Large intestine (tissue), 12 donors: Measurements from ENCODE around the gene ZNF674. TPM values are rescaled to one million over a fixed set of nuclear protein-coding genes. Genes with fewer than 3 reads are reported as not detected.
A peak's percentile ranks its signal among the peaks of the same experiment; 100 is the strongest.

Experiments used
- DNase-seq, 2 donors: peaks; one replicate each; pipeline versions ENCODE4 v3.0.0 to v3.0.0-alpha.2; 2013
- H3K27ac ChIP-seq: one replicate; pipeline ENCODE4 v1.5.1; 2013; ENCODE audit warnings: low read length
- H3K27me3 ChIP-seq: 2 replicates; pipeline ENCODE4 v1.6.1; 2013; ENCODE audit warnings: low read length; ENCODE audit not compliant: control insufficient read depth, insufficient read depth
- H3K36me3 ChIP-seq: 2 replicates; pipeline ENCODE4 v1.6.1; 2013; ENCODE audit warnings: low read length; ENCODE audit not compliant: control insufficient read depth, insufficient read depth
- H3K4me1 ChIP-seq: one replicate; pipeline ENCODE4 v1.6.1; 2013; ENCODE audit warnings: low read length; ENCODE audit not compliant: control insufficient read depth, insufficient read depth
- H3K4me3 ChIP-seq: one replicate; pipeline ENCODE4 v1.5.1; 2013; ENCODE audit warnings: low read length
- H3K9me3 ChIP-seq: one replicate; pipeline ENCODE4 v1.6.1; 2013; ENCODE audit warnings: mild to moderate bottlenecking, low read depth, low read length, moderate library complexity; ENCODE audit not compliant: control insufficient read depth
- WGBS: methylation state at CpG from one replicate; pipeline ENCODE4 v1.1.5; 2013; ENCODE audit warnings: low lambda C conversion rate; ENCODE audit not compliant: insufficient coverage; 5-methylcytosine and 5-hydroxymethylcytosine counted together
- long read RNA-seq, 11 donors: transcript quantifications; one replicate each; lab custom pipeline, GENCODE V29; 2026
- polyA plus RNA-seq: library from polyadenylated mRNA; unstranded; fragments of 120-200 nt; gene quantifications from one replicate; pipeline ENCODE4 v1.2.1, GENCODE V29; 2013

Gene ZNF674
- 3.9 TPM for polyA plus RNA-seq
- long read RNA-seq, donor 1, partial matches to known transcripts, result 0 of 1 reads
- long read RNA-seq, donor 1, other reads (novel, unspliced or antisense), result 0 of 1 reads
- long read RNA-seq, donor 2, partial matches to known transcripts, result 5 of 5 reads
- long read RNA-seq, donor 2, other reads (novel, unspliced or antisense), result 0 of 5 reads
- long read RNA-seq, donor 3, partial matches to known transcripts, result 13 of 13 reads
- long read RNA-seq, donor 3, other reads (novel, unspliced or antisense), result 0 of 13 reads
- long read RNA-seq, donor 4, full-length matches to known transcripts, result 1 of 1 reads
- long read RNA-seq, donor 4, partial matches to known transcripts, result 0 of 1 reads
- long read RNA-seq, donor 4, other reads (novel, unspliced or antisense), result 0 of 1 reads
- long read RNA-seq, donor 5, result 0 reads
- long read RNA-seq, donor 6, result 0 reads
- long read RNA-seq, donor 7, result 0 reads
- long read RNA-seq, donor 8, partial matches to known transcripts, result 10 of 10 reads
- long read RNA-seq, donor 8, other reads (novel, unspliced or antisense), result 0 of 10 reads
- long read RNA-seq, donor 9, full-length matches to known transcripts, result 1 of 1 reads
- long read RNA-seq, donor 9, partial matches to known transcripts, result 0 of 1 reads
- long read RNA-seq, donor 9, other reads (novel, unspliced or antisense), result 0 of 1 reads
- long read RNA-seq, donor 10, result 0 reads
- long read RNA-seq, donor 11, partial matches to known transcripts, result 0 of 1 reads
- long read RNA-seq, donor 11, other reads (novel, unspliced or antisense), result 0 of 1 reads

GRCh38 chrX:46545111-46546005 is at the start of gene ZNF674:
Gene ZNF674 (minus strand): TSS chrX:46545421. CDS start chrX:46542087, 3,334 bp downstream.
- Histone ChIP-seq H3K4me1 (no peaks in the 10 kb centered on the region), H3K9me3 (no peaks in the 10 kb centered on the region), H3K36me3 (no peaks in the 10 kb centered on the region), H3K27me3 (no peaks in the 10 kb centered on the region), H3K27ac (peak within 1 kb of the TSS; percentile 86), H3K4me3 (peak within 1 kb of the TSS; percentile 91)
- peak; percentile 89 to 91 for DNase-seq
- no CpG with 5 or more reads among the region's 57 CpGs for WGBS

GRCh38 chrX:46589977-46590723 is 44.9 kb upstream of the ZNF674 start:
- H3K27me3 ChIP-seq, result no peaks in the 10 kb centered on the region
- no peak overlapping the region for H3K4me3 ChIP-seq
- DNase-seq, result no peak
- no peaks in the 10 kb centered on the region for H3K4me1 ChIP-seq
- WGBS, result no CpG with 5 or more reads among the region's 7 CpGs
- no peaks in the 10 kb centered on the region for H3K9me3 ChIP-seq
- H3K27ac ChIP-seq, result no peak overlapping the region
- no peaks in the 10 kb centered on the region for H3K36me3 ChIP-seq

- no peak for DNase-seq
- Histone ChIP-seq H3K27me3 (no peaks in the 10 kb centered on the region), H3K27ac (no peak overlapping the region), H3K36me3 (no peaks in the 10 kb centered on the region), H3K4me3 (no peak overlapping the region), H3K4me1 (no peaks in the 10 kb centered on the region), H3K9me3 (no peaks in the 10 kb centered on the region)
- WGBS, result no CpG with 5 or more reads among the region's 4 CpGs
These were observed 43.0 kb upstream of the ZNF674 start for GRCh38 chrX:46588263-46588662.

GRCh38 chrX:46587753-46588171 is 42.5 kb upstream of the ZNF674 start:
- Histone ChIP-seq H3K9me3 (no peaks in the 10 kb centered on the region), H3K4me3 (no peak overlapping the region), H3K27me3 (no peaks in the 10 kb centered on the region), H3K36me3 (no peaks in the 10 kb centered on the region), H3K27ac (no peak overlapping the region), H3K4me1 (no peaks in the 10 kb centered on the region)
- DNase-seq, result no peak
- no CpG with 5 or more reads among the region's 5 CpGs for WGBS

- H3K27me3 ChIP-seq, result no peaks in the 10 kb centered on the region
- H3K36me3 ChIP-seq, result no peaks in the 10 kb centered on the region
- no peak for DNase-seq
- no peak overlapping the region for H3K27ac ChIP-seq
- no peak overlapping the region for H3K4me3 ChIP-seq
- H3K4me1 ChIP-seq, result no peaks in the 10 kb centered on the region
- WGBS, result no CpG with 5 or more reads among the region's 5 CpGs
- no peaks in the 10 kb centered on the region for H3K9me3 ChIP-seq
These were observed 41.9 kb upstream of the ZNF674 start for GRCh38 chrX:46587158-46587557.

- Histone ChIP-seq H3K4me3 (no peak overlapping the region), H3K27me3 (no peaks in the 10 kb centered on the region), H3K4me1 (no peaks in the 10 kb centered on the region), H3K9me3 (no peaks in the 10 kb centered on the region), H3K27ac (no peak overlapping the region), H3K36me3 (no peaks in the 10 kb centered on the region)
- DNase-seq, result no peak
- WGBS, result no CpG with 5 or more reads among the region's 2 CpGs
These were observed 39.5 kb upstream of the ZNF674 start for GRCh38 chrX:46584736-46585135.

GRCh38 chrX:46582966-46583365 is 37.7 kb upstream of the ZNF674 start:
- DNase-seq, result no peak
- H3K36me3 ChIP-seq, result no peaks in the 10 kb centered on the region
- H3K9me3 ChIP-seq, result no peaks in the 10 kb centered on the region
- H3K4me1 ChIP-seq, result no peaks in the 10 kb centered on the region
- H3K27ac ChIP-seq, result no peak overlapping the region
- no peak overlapping the region for H3K4me3 ChIP-seq
- WGBS, result no CpG with 5 or more reads among the region's 1 CpG
- no peaks in the 10 kb centered on the region for H3K27me3 ChIP-seq

GRCh38 chrX:46582325-46582724 is 37.1 kb upstream of the ZNF674 start:
- Histone ChIP-seq H3K4me1 (no peaks in the 10 kb centered on the region), H3K4me3 (no peak overlapping the region), H3K36me3 (no peaks in the 10 kb centered on the region), H3K9me3 (no peaks in the 10 kb centered on the region), H3K27me3 (no peaks in the 10 kb centered on the region), H3K27ac (no peak overlapping the region)
- no peak for DNase-seq
- no CpG with 5 or more reads among the region's 3 CpGs for WGBS

- WGBS, result no CpG with 5 or more reads among the region's 6 CpGs
- Histone ChIP-seq H3K4me1 (no peaks in the 10 kb centered on the region), H3K27me3 (peaks cover 10% of the 10 kb centered on the region), H3K9me3 (no peaks in the 10 kb centered on the region), H3K27ac (no peak overlapping the region), H3K4me3 (no peak overlapping the region), H3K36me3 (no peaks in the 10 kb centered on the region)
- no peak for DNase-seq
These were observed 35.4 kb upstream of the ZNF674 start for GRCh38 chrX:46580613-46581012.
